K562 (cell line): Measurements from ENCODE around the gene POLD1. TPM values are rescaled to one million over a fixed set of nuclear protein-coding genes. Genes with fewer than 3 reads are reported as not detected.

Source experiments
- CTCFL ChIP-seq: IDR thresholded peaks from 2 replicates; pipeline ENCODE4 v1.6.1; 2011; ENCODE audit warnings: borderline replicate concordance, low read depth, mild to moderate bottlenecking, moderate library complexity, low read length; ENCODE audit not compliant: insufficient read depth, poor library complexity, severe bottlenecking
- CXXC5 ChIP-seq: fragments of 250-450 bp; sonication (Bioruptor Pico); IDR thresholded peaks from 2 replicates; pipeline ENCODE4 v1.8.0; 2022; ENCODE audit warnings: inconsistent platforms, mild to moderate bottlenecking, moderate library complexity
- EP300 ChIP-seq: IDR thresholded peaks from 2 replicates; pipeline ENCODE4 v1.6.1; 2012; ENCODE audit warnings: low read length, improper control_type of control experiment
- GTF2A2 ChIP-seq: IDR thresholded peaks from 2 replicates; pipeline ENCODE4 v1.6.1; 2016; ENCODE audit warnings: mild to moderate bottlenecking, missing genetic modification characterization, missing compliant biosample characterization
- MEF2D ChIP-seq: conservative IDR thresholded peaks from 2 replicates; pipeline ENCODE4 v1.6.1; 2016; ENCODE audit warnings: low read depth, missing genetic modification characterization, missing compliant biosample characterization
- NRF1 ChIP-seq, 2 experiments: fragments of 450-650 bp; IDR thresholded peaks in 1 of 2; conservative IDR thresholded peaks in 1 of 2; 2 replicates each; pipeline ENCODE4 v1.6.1; 2014; ENCODE audit warnings: mild to moderate bottlenecking in 2 of 2
- OTX1 ChIP-seq: fragments of 450-650 bp; formaldehyde crosslinking; IDR thresholded peaks from 2 replicates; pipeline ENCODE4 v1.4.0; 2022; ENCODE audit warnings: mild to moderate bottlenecking
- SMC3 ChIP-seq: conservative IDR thresholded peaks from 2 replicates; pipeline ENCODE4 v1.6.1; 2011; ENCODE audit warnings: low read depth, low read length, improper control_type of control experiment; ENCODE audit not compliant: insufficient read depth
- THAP12 ChIP-seq: fragments of 250-450 bp; sonication (Bioruptor Pico); IDR thresholded peaks from 2 replicates; pipeline ENCODE4 v1.9.0; 2021; ENCODE audit warnings: mild to moderate bottlenecking, inconsistent platforms
- THRB ChIP-seq: fragments of 450-650 bp; formaldehyde crosslinking; conservative IDR thresholded peaks from 2 replicates; pipeline ENCODE4 v1.4.0; 2022; ENCODE audit warnings: mild to moderate bottlenecking, missing genetic modification characterization
- USF1 ChIP-seq: sonication (generic); formaldehyde crosslinking; IDR thresholded peaks from 2 replicates; pipeline ENCODE4 v1.9.0; 2022; ENCODE audit warnings: mild to moderate bottlenecking, missing genetic modification reagents
- XRCC3 ChIP-seq: fragments of 450-650 bp; IDR thresholded peaks from 2 replicates; pipeline ENCODE4 v1.6.1; 2017; ENCODE audit warnings: mild to moderate bottlenecking, moderate library complexity
- ZBTB11 ChIP-seq, 3 experiments: fragments of 200-800 bp in 1 of 3; fragments of 250-450 bp in 1 of 3; fragments of 450-650 bp in 1 of 3; sonication (Bioruptor Pico) in 1 of 3; sonication (Bioruptor generic) in 1 of 3; formaldehyde crosslinking in 1 of 3; IDR thresholded peaks; 2 replicates each; pipeline versions ENCODE4 v1.6.1 to v1.8.0; 2016 to 2022; ENCODE audit warnings: mild to moderate bottlenecking in 2 of 3, missing genetic modification characterization in 2 of 3, missing compliant biosample characterization in 1 of 3, moderate library complexity in 1 of 3
- ZNF445 ChIP-seq: fragments of 250-450 bp; sonication (Bioruptor Pico); IDR thresholded peaks from 2 replicates; pipeline ENCODE4 v1.4.0; 2020; ENCODE audit warnings: low read depth, mild to moderate bottlenecking, moderate library complexity
- ZNF778 ChIP-seq: fragments of 450-650 bp; formaldehyde crosslinking; IDR thresholded peaks from 2 replicates; pipeline ENCODE4 v1.4.0; 2020; ENCODE audit warnings: mild to moderate bottlenecking, moderate library complexity
- ZSCAN29 ChIP-seq: fragments of 450-650 bp; IDR thresholded peaks from 2 replicates; pipeline ENCODE4 v1.6.1; 2017
- polyA plus RNA-seq, 8 experiments: library from polyadenylated mRNA; depleted of rRNA in 4 of 8; stranded (reverse) in 5 of 8; unstranded in 3 of 8; fragments of >200 nt; fragmentation: Nextera tagmentation in 2 of 8; fragmentation: Illumina TruSeq in 1 of 8; extraction: Ambion mirVana in 2 of 8; extraction: Trizol in 1 of 8; gene quantifications; 2 replicates each; pipeline versions ENCODE4 v1.2.1 to v1.2.3, GENCODE V29; 2011 to 2014; ENCODE audit warnings: inconsistent platforms in 1 of 8, missing spikeins in 1 of 8
- total RNA-seq, 7 experiments: library from RNA; depleted of rRNA in 6 of 7; stranded (reverse); fragments of >200 nt in 6 of 7; fragmentation: Illumina TruSeq in 2 of 7; extraction: Trizol in 2 of 7; gene quantifications; 2 replicates each; pipeline versions ENCODE4 v1.2.1 to v1.2.3, GENCODE V29; 2011 to 2021; ENCODE audit warnings: low replicate concordance in 1 of 7

Gene POLD1
- total and polyA plus RNA-seq, 9 of the 15 experiments (the other 6 are each of a cell fraction or from before 2014, with no cell fraction given): 1.3 to 312 (median 47.8) TPM

- TF ChIP-seq CTCFL (no peak), ZNF445 (no peak), SMC3 (peak; percentile 65; the same call in 1 of the 2 replicates), THRB (no peak), NRF1 (conservative IDR thresholded peaks at IDR 0.05 in 1 of 2, IDR thresholded peaks at IDR 0.05 in 1 of 2) (no peak; a peak in 1 of 4 replicates), ZSCAN29 (no peak), CXXC5 (no peak; the same call in 1 of the 2 replicates), THAP12 (CRISPR knock-in tag) (no peak), OTX1 (CRISPR knock-in tag) (no peak), GTF2A2 (tag) (no peak), EP300 (no peak), MEF2D (tag) (no peak), XRCC3 (no peak), ZNF778 (CRISPR knock-in tag) (no peak), USF1 (CRISPR knock-in tag) (peak; percentile 94), ZBTB11 (CRISPR knock-in tag; IDR thresholded peaks at IDR 0.05) (0 out of 6 replicates have a peak, but pooled peaks of 1 of the 3 experiments have one; percentile 56)
Measured at GRCh38 chr19:50368649-50369570, 15.2 kb upstream of the POLD1 start (continued).
